ENCODE measurements around the gene OPCML.

Gene OPCML

DNA sequence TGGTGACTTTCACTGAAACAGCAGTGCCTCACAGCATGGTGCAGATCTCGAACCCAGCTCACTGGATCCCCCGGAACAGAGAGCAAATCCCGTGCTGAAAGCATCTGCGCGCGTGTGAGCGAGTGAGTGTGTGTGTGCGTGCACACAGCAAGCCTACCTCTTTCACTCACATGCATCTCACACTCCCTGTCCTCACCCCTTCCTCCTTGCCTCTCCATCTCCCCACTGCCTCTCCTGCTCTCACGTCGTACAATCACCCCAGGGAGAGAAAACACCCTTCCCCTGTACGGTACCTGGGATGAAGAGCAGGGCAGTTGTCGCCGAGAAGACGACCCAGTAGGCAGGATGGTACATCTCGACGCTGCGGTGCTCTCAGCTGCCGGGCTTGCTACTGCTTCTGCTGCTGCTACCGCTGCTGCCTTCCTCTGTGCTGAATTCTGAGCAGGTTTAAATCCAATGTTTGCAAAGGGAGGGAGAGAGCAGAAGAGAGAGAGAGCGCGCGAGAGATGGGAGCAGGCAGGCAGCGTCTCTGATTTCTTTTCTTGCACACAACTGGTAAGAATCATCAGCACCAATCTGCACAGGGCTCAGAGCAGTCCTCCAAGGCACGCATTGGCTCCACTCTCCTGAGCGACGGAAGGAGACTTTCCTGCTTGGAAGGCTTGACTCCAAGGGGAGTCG is at the start of gene OPCML:
Gene OPCML (minus strand): TSS at position 531 of the 681 bp plus-strand sequence.
- DNase-seq = no peak

DNA sequence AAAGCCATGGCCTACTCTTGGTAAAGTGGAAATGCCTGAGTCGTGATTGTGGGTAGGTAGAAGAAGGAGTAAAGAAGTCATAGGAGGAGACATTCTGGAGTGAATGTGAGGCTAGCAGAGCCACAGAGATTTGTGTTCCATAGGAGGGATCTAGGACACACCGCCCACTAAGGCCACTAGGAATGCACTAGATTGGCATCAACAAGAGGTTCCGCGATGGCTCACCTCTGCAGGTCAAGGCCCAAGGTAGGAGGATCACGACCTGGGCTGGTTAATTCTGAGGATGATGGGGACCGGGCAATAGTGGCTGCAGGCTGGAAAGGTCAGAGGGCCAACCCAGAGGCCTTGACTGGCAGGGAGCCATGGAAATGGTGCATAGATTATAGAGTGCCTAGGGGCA is 48.8 kb upstream of the OPCML start:
- DNase-seq = no peak

DNA sequence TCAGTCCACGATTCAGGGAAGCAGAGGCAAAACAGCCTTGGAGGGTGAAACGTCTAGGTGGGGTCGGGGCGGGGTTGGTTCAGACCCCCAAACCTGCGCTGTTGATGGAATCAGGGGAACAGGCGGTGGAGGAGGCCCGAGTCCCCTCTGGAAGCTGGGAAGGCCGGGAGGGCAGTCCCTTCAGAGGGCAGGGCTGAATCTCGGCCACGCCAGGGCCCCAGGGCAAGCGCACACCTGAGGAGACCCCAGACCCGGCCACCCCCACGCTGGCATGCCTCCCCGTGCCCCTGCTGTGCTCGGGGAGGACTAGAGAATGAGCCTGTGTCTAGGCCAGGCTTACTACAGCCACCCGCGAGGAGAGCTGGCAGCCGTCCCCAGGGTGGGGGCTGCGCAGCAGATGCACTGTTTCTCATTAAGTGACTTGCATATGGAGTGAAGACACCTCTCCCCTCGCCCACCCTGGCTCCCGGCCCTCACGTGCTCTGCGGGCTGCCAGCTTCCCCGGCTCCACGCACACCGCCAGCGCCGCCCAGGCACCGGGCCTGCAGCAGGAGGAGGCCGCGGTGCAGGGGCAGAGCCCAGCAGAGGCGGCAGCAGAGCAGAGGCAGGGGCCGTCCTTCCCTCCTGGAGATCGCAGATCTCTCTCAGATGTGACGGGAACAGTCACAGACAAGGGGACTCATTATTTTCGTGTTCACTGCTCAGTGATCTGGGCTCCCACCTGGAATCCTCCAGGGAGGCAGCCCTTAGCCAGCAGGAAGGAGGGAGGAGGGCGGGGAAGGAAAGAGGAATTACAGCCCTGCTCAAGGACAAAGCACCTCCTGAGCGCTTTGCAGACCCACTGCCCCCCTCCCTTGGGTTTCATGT is 47.1 kb upstream of the OPCML start:
- DNase-seq = no peak

DNA sequence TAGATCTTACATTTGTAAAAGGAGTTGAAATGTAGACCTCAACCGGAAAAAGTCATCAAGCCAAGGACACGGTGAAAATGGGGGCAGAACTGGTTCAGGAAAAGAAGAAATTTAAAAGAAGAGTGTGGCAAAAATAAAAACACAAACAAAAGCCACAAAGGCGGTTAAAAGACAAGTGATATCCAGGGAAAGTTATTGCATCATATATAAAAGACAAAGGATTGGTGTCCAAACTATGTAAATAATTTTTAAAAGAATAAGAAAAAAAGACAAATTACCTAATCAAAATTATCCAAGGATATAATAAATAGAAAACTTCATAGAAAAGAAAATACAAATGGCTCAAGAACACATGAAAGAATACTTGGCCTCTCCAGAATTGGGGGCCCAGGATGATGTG is 45.1 kb upstream of the OPCML start:
- no peak for DNase-seq

- no peak for DNase-seq
Observed at GRCh38 chr11:133576351-133576750, 44.0 kb upstream of the OPCML start.

DNA sequence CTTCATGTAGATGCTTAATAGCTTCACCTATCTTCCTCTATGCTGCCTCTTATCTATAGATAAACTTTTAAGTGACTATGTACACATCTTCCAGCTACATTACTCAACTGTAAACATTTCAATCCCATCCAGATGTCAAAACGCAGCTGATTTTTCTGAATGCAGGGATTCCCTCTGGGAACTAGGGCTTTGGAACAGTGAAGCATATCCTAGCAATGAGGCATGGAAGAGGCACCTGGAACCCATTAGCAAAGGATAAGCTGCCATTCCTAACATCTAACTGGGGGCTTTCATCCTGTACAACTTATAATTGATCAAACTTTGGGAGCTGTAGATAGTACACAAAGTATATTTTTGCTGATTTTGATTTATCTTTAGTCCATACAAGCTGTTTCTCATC is 40.8 kb upstream of the OPCML start:
- no peak for DNase-seq

DNA sequence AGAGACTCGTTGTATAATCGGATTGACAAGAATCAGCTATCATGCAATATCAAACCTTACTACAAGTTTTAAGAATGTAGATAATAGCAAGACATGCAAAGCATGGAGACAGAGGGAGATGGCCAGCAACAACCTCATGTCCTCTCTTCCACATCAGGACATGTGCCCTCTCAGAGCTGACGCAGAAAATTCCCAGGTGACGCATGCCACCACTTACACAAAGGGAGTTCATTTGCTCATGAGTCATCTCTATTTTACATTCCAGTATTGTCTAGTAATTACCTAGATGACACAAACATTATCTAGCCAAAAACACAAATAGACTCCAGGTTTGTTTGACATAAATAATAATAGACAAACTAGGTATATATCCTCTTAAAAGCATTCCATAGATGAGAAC is 38.1 kb upstream of the OPCML start:
- DNase-seq = no peak

- DNase-seq = no peak
Observed at GRCh38 chr11:133563505-133564025, 31.3 kb upstream of the OPCML start.

DNA sequence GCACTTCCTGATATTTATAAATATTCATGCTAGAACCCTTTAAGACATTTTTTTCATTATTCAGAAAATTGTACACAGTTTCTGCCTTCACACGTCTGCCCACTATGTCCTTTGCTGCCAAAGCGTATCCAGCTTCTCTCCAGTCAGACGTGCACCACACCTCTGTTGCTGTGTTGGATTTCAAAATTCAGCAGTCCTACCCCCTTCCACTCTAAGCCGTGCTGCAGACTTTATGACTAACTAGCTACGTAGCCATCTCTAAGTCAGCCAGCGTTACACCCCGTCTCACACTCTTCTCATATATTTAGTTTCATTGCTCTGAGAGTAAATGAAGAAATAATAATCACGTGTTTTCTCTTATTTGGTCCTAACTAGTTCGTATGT is 28.2 kb upstream of the OPCML start:
- no peak for DNase-seq

GRCh38 chr11:133559833-133560471 is 27.7 kb upstream of the OPCML start:
- DNase-seq = no peak

GRCh38 chr11:133559382-133559781 is 27.1 kb upstream of the OPCML start:
- no peak for DNase-seq

- DNase-seq = no peak
Observed at GRCh38 chr11:133555034-133555433, 22.7 kb upstream of the OPCML start.

DNA sequence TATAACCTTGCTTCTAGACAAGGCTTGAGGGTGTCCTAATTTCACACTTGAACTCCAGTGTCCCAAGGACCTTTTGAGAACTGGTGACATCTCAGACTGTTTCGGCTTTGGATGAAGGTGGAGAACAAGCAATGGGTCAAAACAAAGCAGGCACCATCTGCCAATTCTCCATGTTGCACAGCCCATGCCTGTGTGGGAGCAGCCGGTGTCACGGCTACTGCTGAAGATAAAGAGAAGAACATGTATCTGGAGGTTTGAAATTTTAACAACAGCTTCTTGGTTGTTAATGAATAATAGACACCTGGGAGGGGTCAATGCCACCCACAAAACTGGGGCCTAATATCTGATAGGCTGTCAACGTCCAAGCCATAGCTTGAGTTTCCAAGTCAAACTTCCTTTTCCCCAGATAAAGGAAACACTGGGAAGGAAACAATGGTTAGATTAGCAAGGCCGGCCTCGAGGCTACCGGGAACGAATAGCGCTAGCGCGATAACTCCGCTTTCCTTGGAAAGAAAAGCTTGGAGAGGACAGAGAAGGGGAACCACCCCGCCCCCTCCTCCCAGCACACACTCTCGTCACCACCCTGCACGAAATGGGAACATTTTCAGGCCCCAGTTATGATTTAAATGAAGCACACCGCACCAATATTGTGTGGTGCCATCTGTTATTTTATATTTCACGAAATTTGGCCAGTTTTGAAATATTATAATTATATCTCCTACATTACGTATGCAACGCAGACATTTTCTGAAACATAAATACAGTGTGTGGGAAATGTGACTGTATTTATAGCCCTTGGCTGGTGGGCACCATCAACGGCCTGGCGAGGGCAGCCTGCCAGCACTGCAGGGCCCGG is 21.8 kb upstream of the OPCML start:
- DNase-seq = no peak

- no peak for DNase-seq
Observed at GRCh38 chr11:133552938-133553337, 20.6 kb upstream of the OPCML start.

- DNase-seq = no peak
Observed at GRCh38 chr11:133551064-133551463, 18.8 kb upstream of the OPCML start.

GRCh38 chr11:133549826-133550225 is 17.5 kb upstream of the OPCML start:
- DNase-seq = no peak

GRCh38 chr11:133548641-133549040 is 16.3 kb upstream of the OPCML start:
- DNase-seq = no peak

- DNase-seq = no peak
Observed at GRCh38 chr11:133547808-133548494, 15.7 kb upstream of the OPCML start.

GRCh38 chr11:133545199-133545803 is 13.0 kb upstream of the OPCML start:
- DNase-seq = no peak

- DNase-seq = no peak
Observed at GRCh38 chr11:133541720-133542095, 9.4 kb upstream of the OPCML start.

DNA sequence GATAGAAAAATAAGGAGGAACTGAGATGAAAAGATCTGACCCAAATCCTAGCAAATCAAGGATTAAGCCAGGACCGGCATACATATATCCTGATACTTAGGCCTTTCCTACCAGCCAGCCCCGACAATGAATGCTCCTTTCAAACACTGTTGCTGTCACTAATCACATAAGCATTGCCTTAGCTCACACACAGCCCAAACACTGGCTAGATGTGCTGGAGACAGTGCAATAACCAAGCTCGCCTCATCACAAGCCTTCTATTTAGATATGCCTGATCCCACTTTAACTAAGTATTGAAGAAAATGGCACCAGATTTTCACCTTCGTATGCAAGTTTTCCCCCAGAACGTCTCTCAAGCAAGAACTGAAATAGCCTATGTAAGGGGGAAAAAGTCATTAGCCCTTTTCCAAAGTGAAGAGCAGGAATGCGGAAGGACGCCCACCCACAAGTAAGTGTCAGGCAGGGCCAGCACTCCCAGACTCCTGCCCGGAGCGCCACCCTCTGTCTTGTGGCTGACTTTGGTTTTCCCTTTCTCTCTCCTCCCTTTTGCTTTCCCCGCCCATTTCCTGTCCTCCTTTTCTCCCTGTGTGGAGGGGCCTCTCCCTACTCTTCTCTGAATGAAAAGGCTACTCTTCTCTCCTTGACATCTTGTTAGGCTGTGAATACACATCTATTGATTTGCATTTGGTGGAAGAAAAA is 8.9 kb upstream of the OPCML start:
- DNase-seq = no peak
